GM18951 (cell line): ENCODE results near the gene ACOT7.

ENCODE experiments used
- POLR2A ChIP-seq: IDR thresholded peaks from 4 replicates; pipeline ENCODE4 v1.6.1; 2011; ENCODE audit warnings: mild to moderate bottlenecking; ENCODE audit not compliant: insufficient read length, insufficient read depth; ENCODE audit errors: extremely low read depth
- in situ Hi-C: fragments of 300-500 bp; cut with MboI; formaldehyde crosslinking; loops from one replicate; pipeline ENCODE4 v1.12.0; 2022; ENCODE audit warnings: low sequenced_read_pairs, mixed read lengths, inconsistent platforms; ENCODE audit not compliant: unreplicated experiment

ACOT7 gene

GRCh38 chr1:6418668-6419396, 25.3 kb upstream of the ACOT7 start:
- in situ Hi-C loops = no loop called here
- no peak for TF ChIP-seq POLR2A

GRCh38 chr1:6417961-6418667, 24.5 kb upstream of the ACOT7 start:
- in situ Hi-C loops = no loop called here
- TF ChIP-seq POLR2A = no peak

DNA sequence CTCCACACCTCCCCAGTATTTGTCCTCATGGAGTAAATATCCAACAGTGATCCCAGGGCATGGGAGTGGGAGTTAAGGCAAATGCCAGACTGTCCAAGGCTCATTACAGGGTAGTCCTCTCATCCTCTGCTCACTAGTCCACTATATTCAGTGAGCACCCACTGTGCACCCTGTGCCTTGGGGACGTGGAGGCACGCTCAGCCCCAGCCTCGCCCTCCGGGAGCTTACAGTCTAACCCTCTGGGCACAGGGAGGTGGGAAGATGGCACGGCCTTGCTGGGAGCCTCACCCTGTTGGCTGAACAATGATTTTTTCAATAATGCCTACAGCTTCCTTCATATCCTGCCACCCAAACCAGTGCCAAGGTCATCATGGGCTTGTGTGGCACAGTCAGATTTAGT, 23.3 kb upstream of the ACOT7 start:
- in situ Hi-C loops = no loop called here
- TF ChIP-seq POLR2A = no peak

DNA sequence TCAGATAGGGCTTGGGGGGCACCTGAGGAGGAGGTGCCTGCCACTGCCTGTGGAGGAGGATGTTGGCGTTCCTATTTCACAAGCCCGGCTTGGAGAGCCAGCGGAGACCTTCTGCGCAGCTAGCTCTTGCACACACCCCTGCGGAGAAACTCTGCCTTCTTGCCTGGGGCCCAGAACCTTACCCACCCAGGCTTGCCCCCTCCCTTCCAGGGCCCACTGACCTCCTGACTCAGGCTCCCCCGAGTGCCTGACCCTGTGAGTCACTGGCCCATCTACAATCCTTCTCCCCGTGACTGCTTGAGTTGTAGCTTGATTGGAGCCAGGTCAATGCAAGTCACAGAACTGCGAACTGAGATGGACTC, 22.7 kb upstream of the ACOT7 start:
- in situ Hi-C loops = no loop called here
- TF ChIP-seq POLR2A = no peak

- no peak for TF ChIP-seq POLR2A
Observed at GRCh38 chr1:6414881-6415626, 21.5 kb upstream of the ACOT7 start.

DNA sequence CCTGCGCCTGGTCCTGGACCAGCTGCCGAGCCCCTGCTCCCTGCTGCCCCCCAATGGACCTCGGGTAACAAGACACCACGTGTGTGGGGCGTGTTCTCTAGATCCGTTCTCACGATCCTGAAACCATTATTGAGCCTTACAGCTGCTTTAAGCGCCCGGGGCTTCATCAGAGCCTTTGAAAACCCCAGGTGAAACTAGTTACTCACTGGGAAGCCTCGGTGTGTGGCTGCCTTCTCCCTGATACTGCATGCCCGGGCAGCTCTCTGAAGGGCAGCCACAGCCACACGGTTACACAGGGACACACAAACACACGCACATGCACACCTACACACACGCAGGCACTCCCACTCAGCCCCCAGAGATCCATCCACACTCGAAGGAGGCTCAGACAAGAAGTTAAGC, 20.9 kb upstream of the ACOT7 start:
- TF ChIP-seq POLR2A = no peak
- in situ Hi-C loops = loop anchor here (5.0 kb wide), 1 partner anchor 67 kb away; no protein-coding TSS in a partner anchor

More at GRCh38 chr1:6414881-6415626, 21.5 kb upstream of the ACOT7 start:
- in situ Hi-C loops = loop anchor here (5.0 kb wide), 1 partner anchor 68 kb away; no protein-coding TSS in a partner anchor

DNA sequence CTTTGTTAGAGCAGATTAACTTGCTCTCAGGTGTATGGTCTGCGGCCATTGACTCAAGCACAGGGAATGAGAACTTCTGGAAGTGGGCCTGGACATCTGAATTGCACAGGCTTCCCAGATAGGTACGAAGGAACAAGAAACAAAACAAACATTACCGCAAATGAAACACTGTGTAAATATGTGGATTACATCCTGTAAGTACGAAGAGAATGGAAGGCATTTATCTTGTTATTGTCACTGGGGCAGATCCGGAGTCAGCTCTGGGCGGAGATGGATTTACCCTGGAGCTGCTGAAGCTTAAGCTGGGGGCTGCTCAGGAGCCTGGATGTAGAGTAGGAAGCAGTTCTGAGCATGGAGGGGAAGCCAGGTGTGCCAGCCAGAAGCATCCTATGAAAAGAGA, 19.3 kb upstream of the ACOT7 start:
- TF ChIP-seq POLR2A = no peak
- in situ Hi-C loops = loop anchor here (5.0 kb wide), 1 partner anchor 66 kb away; no protein-coding TSS in a partner anchor

GRCh38 chr1:6410248-6410893, 16.8 kb upstream of the ACOT7 start:
- no peak for TF ChIP-seq POLR2A
- in situ Hi-C loops = loop anchor here (5.0 kb wide), 1 partner anchor 63 kb away; no protein-coding TSS in a partner anchor

DNA sequence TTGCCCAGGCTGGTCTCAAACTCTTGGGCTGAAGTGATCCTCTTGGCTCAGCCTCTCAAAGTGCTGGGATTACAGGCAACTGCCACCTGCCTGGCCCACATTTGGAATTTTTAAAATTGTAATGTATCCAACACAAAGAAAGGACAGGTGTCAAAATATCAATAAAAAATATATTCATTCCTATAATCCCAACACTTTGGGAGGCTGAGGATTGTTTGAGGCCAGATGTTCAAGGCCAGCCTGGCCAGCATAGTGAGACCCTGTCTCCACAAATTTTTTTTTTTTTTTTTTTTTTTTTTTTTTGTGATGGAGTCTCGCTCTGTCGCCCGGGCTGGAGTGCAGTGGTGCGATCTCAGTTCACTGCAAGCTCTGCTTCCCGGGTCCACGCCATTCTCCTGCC, 16.2 kb upstream of the ACOT7 start:
- in situ Hi-C loops = loop anchor here (5.0 to 10.0 kb wide), 2 partner anchors 62 to 155 kb away; no protein-coding TSS in a partner anchor

GRCh38 chr1:6409053-6409452, 15.5 kb upstream of the ACOT7 start:
- in situ Hi-C loops = loop anchor here (10.0 kb wide), 1 partner anchor 154 kb away; no protein-coding TSS in a partner anchor
- TF ChIP-seq POLR2A = no peak

More for the DNA sequence above, 16.2 kb upstream of the ACOT7 start:
- no peak for TF ChIP-seq POLR2A

GRCh38 chr1:6408023-6408422, 14.5 kb upstream of the ACOT7 start:
- no peak for TF ChIP-seq POLR2A
- in situ Hi-C loops = loop anchor here (10.0 kb wide), 1 partner anchor 153 kb away; no protein-coding TSS in a partner anchor

DNA sequence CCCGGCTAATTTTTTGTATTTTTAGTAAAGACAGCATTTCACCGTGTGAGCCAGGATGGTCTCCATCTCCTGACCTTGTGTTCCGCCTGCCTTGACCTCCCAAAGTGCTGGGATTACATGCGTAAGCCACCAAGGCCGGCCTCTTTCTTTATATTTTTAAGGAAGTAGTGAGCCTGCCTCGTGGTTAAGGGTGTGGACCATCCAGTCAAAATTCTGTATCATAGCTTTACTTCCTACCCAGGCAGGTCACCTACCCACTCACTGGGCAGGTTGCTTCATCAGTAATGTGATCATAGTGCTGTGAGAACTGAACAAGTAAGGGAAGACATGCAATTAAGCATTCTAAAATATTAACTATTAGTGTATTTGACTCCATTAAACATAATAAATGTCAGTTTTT, 8.1 kb upstream of the ACOT7 start:
- TF ChIP-seq POLR2A = no peak
- in situ Hi-C loops = loop anchor here (10.0 kb wide), 1 partner anchor 147 kb away; no protein-coding TSS in a partner anchor
